Ishikawa (cell line): ENCODE measurements around the gene ATP1A2.

Source experiments
- FOXM1 ChIP-seq: IDR thresholded peaks from 2 replicates; pipeline ENCODE4 v1.6.1; 2012; ENCODE audit warnings: low read depth, borderline replicate concordance
- USF1 ChIP-seq: IDR thresholded peaks from 2 replicates; pipeline ENCODE4 v1.6.1; 2012

- TF ChIP-seq USF1 (no peak), FOXM1 (no peak)
Measured at GRCh38 chr1:160137216-160137862, 21.8 kb downstream of the ATP1A2 start.
